ENCODE measurements around the gene EXTL1. TPM values are rescaled to one million over a fixed set of nuclear protein-coding genes. Genes with fewer than 3 reads are reported as not detected.
A peak's percentile ranks its signal among the peaks of the same experiment; 100 is the strongest.

The EXTL1 gene
- total and polyA plus RNA-seq, 2 of the 4 experiments (the other 2 are of a cell fraction), result 0.90 to 5.2 TPM

DNA sequence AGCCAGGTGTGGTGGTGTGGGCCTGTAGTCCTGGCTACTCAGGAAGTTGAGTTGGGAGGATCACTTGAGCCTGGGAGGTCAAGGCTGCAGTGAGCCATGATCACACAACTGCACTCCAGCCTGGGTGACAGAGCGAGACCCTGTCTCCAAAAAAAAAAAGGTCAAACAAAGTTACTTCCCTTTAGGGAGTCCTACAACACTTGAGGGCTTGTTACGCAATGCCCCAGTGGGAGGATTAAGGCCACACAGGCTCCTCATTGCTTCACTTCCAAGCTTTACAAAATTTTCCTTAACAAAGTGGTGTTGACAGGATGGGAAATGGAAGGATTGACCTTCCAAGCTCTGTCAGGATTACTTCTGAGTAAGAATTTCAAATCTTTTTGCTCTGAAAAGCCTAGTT is 6.2 kb upstream of the EXTL1 start:
- Histone ChIP-seq H3K9me3 (ENCODE audit: control insufficient read depth, insufficient read depth, low read length) (no peaks in the 10 kb centered on the region), H4K91ac (ENCODE audit: insufficient read depth, low read depth, low read length) (no peak overlapping the region), H4K8ac (ENCODE audit: low read depth in 2 of 2, low read length in 2 of 2) (no peak overlapping the region), H3K27me3 (ENCODE audit: control insufficient read depth, insufficient read depth, low read length) (no peaks in the 10 kb centered on the region), H4K20me1 (ENCODE audit: insufficient read depth, low read length) (no peaks in the 10 kb centered on the region), H3K4ac (ENCODE audit: low read depth, low read length) (no peak overlapping the region), H2AK5ac (ENCODE audit: low read depth, low read length) (no peak overlapping the region), H3K9me1 (ENCODE audit: insufficient read depth, low read length) (peaks cover 6% of the 10 kb centered on the region; the same call in 1 of the 2 replicates), H3K4me2 (ENCODE audit: low read depth, low read length) (no peak overlapping the region), H2BK15ac (ENCODE audit: low read depth, low read length) (no peak overlapping the region), H3K56ac (ENCODE audit: extremely low read depth, insufficient read depth, low read length) (no peak overlapping the region), H3K14ac (replicated peaks; ENCODE audit: low read depth, low read length) (no peak overlapping the region), H2AFZ (replicated peaks; ENCODE audit: low read length, poor library complexity) (no peak overlapping the region), H3K4me3 (ENCODE audit: insufficient read depth, low read depth, low read length) (no peak overlapping the region), H4K5ac (ENCODE audit: low read depth, low read length) (no peak overlapping the region), H3K27ac (ENCODE audit: insufficient read depth, low read length) (no peak overlapping the region), H3K9ac (ENCODE audit: low read depth, low read length) (no peak overlapping the region), H2BK5ac (ENCODE audit: low read depth, low read length, poor library complexity, severe bottlenecking) (no peak overlapping the region), H3K18ac (ENCODE audit: low read depth, low read length) (no peak overlapping the region), H3K23ac (ENCODE audit: low read depth, low read length) (no peak overlapping the region), H2BK120ac (ENCODE audit: low read depth, low read length) (no peak overlapping the region), H3K4me1 (ENCODE audit: control insufficient read depth, insufficient read depth, low read length) (peaks cover 18% of the 10 kb centered on the region), H3K36me3 (ENCODE audit: control insufficient read depth, insufficient read depth, low read length) (no peaks in the 10 kb centered on the region), H3K79me1 (ENCODE audit: low read depth in 1 of 2, low read length in 2 of 2) (no peaks in the 10 kb centered on the region), H2AK9ac (replicated peaks; ENCODE audit: low read depth, low read length, poor library complexity) (no peak overlapping the region), H2BK20ac (ENCODE audit: low read depth, low read length) (no peak overlapping the region)
- TF ChIP-seq POLR2A (IDR thresholded peaks at IDR 0.05; ENCODE audit: low read depth, low read length), result no peak
- TF ChIP-seq RFX5 (IDR thresholded peaks at IDR 0.05; ENCODE audit: low read depth, low read length), result no peak
- peak; percentile 96 for TF ChIP-seq CEBPB (IDR thresholded peaks at IDR 0.05; ENCODE audit: low read depth, low read length)
- TF ChIP-seq SMC3 (IDR thresholded peaks at IDR 0.05; ENCODE audit: low read depth, low read length), result no peak
- WGBS, 2 experiments (ENCODE audit: extremely low coverage in 2 of 2, insufficient read length in 1 of 2), result no CpG with 5 or more reads among the region's 2 CpGs
- intact Hi-C loops (cut with micrococcal nuclease) (no loop called here), dilution Hi-C loops (cut with HindIII; ENCODE audit: low sequenced_read_pairs, unreplicated experiment) (no loop called here), in situ Hi-C loops (cut with MboI; ENCODE audit: low sequenced_read_pairs) (no loop called here)
- DNase-seq (peak; percentile 56), ATAC-seq (ENCODE audit: low read depth) (no peak)
- ChIA-PET POLR2A (ENCODE audit: unreplicated experiment) (no interaction called here), CTCF (no interaction called here)
- no TSS peak for BruUV-seq (replicated peaks)

Measured in IMR-90 (cell line).